ENCODE measurements around the gene LRFN2.

- TF ChIP-seq CTCF (IDR thresholded peaks at IDR 0.05) (no peak), POLR2A (IDR thresholded peaks at IDR 0.05) (no peak)
These were observed 167.0 kb downstream of the LRFN2 start for GRCh38 chr6:40419946-40420728.
